NCI-H146 treated with DMSO at 0.1 percent for 48 hours (cell line): ENCODE results near the gene USP2.

ENCODE experiments used
- DNase-seq: peaks from one replicate; lab custom pipeline; 2025; ENCODE audit not compliant: unreplicated experiment; lab: John Stamatoyannopoulos, UW

Gene USP2

DNA sequence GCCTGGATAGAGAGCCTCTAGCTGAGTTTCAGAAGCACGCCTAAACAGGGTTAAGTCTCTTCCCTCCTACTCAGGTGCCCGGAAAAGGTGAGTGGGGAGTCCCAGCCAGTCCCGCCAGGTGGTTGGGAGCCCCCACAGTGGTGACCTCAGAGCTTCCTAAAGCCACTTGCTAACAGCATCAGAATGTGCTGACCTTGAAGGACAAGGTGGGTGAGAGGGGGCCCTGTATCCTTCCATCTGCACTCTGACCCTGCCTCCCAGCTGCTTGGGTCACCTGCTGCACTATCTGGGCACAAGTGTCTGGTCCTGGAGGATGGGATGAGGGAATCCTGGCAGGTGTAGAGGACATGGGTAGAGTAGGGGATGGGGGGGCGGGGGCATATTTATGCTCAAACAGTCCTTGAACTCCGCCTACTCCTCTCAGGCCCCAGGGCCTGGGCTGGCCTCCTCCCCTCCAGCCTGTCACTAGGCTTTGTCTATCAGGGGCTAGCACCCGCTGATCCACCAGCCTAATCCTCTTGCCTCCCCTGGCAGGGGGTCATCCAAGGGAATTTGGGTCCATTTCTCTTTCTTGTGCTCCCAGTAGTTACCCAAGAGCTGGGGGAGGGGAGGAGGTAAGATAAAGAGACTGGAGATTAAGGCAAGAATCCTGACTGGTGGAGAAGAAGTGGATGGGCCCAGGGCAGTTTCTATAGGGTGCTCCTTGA, 3.4 kb downstream of the USP2 start:
- no peak for DNase-seq

DNA sequence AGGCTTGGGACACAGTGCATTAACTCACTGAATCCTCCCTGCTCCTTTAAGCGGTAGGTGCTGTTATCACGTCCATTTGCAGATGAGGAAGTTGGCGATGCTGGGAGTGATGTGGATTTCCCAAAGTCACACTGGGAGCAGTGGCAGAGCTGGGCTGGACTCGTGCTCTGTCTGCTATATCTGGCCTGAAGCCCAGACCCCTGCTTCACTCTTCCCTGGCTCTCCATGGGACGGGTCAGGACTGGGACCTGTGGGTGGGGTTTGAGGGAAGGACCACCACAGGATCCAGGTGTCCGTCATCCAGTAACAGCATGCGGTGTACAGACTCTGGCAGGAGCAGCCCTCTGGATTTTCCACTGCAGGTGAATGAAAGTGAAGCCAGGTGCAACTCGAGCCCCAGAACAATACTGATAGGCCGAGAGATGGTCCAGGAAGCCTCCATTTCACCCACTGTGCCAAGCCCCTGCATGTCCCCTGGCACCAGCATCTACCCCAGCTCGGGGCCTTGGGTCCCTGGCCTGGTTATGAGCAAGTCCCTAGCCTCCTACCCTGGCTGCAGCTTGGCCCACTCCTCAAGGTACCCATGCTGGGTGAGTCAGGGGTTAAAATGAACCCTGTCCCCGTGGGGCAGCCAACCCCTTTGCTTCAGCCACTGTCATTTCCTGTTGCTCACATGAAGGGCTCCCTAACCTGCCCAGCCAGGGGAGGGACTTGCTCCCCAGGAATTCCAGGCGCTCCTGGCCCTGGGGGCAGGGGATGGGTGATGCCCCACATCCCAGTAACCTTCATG, 4.2 kb downstream of the USP2 start:
- no peak for DNase-seq

DNA sequence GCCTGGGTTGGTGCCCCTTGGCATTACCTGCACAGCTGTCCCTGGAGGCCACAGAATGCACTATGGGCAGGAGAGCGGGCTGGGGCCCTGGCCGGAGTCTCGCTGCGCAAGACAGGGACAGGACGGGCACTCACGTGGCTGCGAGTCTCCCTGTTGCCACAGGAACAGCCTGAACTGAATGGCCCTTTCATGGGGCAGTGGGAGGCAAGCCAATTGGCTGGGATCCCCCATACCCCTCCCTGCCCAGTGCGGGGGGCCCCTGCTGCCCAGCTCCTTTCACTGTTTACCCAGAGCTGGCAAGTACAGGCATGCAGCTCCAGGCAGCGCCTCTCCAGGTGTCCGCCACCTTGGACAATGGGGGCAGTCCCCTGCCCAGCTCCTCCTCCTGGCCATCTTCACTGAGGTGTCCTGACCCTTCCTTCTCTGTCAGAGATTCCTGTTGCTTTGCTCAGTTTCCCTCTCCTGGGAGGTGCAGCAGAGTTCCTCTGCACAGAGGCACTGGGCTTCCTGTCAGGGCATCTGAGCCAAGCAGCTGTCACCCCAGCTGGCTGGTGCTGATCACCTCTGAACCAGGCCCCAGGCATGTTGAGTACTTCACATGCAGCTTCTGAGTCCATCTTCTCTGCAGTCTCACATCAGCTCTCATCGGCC, 5.2 kb downstream of the USP2 start:
- peak; percentile 94 for DNase-seq

DNA sequence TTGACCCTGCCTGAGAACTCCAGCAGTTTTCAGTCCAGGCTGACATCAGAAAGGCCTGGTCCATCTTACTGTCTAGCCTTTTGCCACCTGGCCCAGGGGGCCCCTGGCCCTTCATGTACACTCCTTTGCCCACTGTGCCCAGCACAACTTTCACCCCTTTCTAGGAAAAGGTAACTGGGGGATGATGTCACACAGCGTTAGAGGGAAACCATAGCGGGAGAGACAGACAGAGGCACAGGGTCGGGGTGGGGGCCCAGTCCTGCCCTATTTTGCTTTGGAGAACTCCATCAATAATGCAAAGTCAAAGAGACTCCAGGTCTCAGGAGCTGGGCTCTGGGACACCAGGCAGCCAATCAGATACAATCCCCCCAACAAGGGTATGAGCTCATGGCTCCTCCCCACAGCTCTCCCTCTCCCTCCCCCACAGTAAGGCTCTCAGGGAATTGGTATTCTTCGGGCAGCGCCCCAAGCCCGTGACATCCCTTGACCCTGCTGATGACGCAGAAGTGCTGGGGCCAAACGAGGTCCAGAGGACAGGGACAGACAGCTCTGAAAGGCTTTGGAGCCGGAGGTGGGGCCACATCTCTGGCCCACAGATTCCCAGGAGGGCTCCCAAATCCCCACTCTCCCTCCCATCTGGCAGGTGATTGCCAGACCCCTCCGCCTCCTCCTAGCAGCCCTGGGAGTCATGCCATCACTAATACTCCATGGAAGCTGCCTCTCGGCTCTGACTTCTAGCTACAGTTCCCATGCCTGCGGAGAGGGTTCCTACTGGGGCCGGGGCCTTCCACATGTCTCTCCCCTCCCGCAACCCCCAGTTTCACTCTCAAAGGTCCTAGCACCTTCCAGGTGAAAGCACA, 5.9 kb downstream of the USP2 start:
- no peak for DNase-seq

DNA sequence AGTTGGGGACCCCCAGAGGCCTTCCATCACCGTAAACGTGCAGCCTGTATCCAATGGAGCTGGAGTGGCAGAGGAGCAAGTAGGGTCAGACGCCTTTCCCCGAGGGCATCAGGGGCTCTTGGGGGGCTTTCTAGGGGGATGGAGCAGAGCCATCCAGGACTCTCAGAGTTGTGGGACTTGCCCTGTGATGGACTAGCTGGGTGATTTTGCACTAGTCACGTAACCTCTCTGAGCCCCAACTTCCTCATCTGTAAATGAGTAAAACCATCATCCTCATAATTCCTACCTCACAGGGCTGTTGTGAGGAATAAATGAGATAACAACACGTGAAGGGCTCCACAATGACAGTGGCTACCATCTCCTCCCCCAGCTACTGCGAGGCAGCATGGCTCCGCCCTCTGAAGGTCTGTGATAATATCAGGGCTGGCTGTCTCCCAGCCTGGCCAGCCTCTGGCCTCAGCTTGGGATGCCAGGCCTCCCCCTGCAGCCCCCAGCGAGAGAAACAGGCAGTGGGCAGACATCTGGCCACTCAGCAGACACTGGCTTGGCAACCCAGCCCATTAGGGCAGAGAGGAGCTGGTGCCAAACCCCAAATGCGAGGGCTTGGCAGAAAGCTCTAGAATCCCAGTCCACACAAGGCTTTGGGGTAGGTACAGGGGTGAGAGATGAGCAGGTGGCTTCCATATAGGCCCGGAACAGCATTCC, 6.7 kb downstream of the USP2 start:
- no peak for DNase-seq

DNA sequence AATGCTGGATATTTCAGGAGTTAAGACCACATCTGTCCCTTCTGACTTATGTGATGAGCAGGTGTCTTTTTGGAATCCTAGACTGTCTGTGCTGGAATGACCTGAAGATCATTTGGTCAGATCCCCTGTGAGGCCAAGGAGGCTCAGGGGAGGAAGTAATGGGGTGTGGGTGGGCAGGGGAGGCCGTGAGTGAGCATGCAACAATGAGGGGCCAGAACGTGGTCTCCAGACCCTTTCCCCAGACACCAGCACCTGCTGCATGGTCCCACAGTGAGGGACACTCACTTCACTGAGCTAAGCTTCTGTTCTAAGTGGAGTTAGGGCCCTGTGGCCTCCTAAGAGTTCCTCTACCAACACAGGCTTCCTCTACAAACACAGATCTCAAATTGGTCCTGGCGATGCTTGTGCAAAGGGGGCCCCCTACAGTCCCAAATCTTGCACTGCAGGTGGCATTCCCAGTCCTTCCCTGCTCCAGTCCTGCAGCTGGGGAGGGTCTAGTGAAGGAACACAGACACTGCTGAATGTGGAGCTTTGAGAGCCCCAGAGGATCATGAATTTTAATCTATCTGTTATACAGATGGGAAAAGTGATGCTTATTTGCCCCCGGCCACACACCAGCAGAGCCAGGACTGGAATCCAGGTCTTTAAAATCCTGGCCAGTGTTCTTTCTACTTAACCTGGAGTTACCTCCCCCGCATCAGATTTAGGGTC, 7.4 kb downstream of the USP2 start:
- peak; percentile 72 for DNase-seq

DNA sequence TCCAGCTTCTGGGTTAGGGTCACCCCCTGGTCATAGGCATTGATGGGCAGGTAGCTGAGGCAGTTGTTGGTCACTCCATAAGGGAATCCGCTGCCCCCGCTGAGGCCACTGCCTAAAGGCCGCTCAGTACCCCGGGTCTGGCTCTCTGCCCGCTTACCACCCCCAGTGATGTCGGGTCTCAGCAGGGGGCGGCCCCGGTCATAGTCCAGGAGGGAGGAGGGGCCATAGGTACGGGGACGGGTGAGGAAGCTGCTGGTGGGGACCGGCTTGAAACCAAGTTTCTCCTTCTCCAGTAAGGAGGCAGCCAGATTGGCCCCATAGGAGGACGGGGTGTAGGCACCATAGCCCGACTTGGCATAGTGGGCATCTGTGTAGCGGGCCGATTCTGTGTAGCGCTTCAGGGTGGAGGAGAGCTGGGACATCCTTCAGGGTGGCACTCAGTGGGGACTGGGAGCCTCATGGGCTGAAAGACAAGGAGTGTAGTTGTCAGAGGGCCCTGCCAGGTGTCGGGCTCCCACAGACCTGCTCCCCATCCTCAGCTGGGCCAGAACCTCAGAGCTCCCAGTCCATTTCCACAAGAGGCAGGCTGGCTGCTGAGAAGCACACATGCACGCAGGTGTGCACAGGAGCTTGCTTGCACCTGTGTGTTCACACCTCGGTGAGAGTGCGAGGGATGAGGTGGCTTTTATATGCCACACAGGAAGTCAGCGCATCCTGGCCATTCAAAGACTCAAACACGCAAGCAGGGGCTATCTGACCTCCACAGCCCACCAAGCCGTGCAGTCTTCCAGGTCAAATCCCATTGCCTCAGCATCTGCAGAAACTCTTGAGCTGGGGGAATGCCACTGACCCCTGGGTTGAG, 8.2 kb downstream of the USP2 start:
- DNase-seq, result no peak

DNA sequence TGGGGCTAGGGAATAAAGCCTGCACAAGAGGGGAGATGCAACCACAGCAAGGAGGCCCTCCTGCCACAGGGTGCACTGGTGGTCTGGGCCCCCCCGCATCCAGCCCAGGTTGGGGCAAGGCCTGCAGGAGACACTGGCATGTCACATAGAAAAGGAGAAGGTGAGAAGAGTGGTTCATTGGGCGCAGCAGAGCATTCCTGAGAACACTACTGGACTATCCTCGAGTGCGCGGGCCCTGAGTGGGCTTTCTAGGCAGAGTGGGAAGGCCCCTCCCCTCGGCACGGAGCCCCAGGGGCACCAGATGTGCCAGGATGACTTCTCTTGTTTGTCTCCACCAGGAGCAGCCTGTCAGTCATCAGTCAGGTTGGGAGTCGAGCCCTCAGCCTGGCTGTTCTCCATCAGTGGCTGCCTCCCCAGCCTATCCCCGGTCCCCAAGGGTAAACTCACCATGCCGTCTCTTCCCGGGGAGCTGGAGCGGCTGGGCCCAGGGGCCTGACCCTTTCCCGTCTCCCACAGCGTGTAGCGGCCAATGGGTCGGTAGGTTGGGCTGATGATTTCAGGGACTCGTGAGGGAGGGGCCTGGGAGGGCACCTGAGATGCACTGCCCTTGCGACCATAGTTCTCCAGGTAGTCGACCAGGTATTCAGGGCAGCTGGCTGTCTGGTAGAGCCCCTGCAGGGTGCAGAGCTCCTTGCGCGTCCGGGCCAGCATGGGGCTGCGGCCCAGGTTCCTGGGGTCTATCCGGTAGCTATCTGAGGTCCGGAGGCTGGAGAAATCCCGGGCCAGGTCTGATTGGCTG, 9.0 kb downstream of the USP2 start:
- DNase-seq, result no peak

GRCh38 chr11:119371778-119372182, 9.7 kb downstream of the USP2 start:
- no peak for DNase-seq

DNA sequence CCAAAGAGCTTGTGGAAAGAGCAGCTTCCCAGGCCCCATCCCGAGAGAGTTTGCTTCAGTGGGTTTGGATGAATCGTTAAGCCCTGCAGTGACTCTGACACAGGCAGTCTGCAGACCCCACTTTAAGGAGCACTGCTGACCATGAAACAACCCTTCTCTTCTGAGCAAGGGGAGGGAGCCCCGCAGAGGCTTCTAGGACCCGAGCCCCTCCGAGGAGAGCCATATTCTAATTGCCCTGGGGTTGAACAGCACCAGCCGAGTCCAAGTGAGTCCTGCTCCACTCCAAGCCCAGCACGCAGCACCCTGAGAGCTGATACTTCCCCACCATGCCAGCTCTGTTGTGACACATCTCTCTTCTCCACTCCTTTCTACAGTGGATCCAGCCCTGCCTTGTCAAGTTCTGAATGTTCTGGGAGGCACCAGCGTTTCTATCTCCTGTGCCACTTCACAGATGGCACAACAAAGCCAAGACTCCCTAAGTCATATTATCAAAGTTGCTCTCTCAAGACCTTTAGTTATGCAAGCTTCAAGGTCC, 10.4 kb downstream of the USP2 start:
- no peak for DNase-seq

DNA sequence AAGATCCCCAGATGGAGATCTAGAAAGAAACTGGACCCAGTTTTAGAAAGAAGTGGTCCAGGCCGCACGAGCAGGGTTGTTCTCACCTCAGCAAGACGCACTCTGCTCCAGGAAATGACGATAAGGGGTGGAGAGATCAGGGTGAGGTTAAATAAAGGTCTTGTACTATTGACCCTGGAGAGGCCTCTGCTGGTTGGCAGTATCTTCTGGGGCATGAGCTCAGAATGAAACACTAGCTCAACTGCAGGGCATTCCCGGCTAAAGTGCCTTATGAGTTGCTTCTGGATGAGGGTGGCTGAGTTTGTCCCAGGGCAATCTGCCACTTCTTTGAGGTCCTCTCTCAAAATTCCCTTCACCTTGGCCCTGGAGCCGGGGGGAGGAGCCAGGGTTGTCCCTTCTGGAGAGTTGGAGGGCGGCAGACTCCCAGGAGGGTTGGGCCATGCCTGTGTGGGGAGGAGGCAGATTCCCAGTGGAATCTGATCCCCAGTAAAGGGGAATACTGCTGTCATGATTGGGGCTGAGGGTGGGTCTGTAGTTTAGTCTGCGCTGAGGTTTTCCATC, 10.9 kb downstream of the USP2 start:
- no peak for DNase-seq

DNA sequence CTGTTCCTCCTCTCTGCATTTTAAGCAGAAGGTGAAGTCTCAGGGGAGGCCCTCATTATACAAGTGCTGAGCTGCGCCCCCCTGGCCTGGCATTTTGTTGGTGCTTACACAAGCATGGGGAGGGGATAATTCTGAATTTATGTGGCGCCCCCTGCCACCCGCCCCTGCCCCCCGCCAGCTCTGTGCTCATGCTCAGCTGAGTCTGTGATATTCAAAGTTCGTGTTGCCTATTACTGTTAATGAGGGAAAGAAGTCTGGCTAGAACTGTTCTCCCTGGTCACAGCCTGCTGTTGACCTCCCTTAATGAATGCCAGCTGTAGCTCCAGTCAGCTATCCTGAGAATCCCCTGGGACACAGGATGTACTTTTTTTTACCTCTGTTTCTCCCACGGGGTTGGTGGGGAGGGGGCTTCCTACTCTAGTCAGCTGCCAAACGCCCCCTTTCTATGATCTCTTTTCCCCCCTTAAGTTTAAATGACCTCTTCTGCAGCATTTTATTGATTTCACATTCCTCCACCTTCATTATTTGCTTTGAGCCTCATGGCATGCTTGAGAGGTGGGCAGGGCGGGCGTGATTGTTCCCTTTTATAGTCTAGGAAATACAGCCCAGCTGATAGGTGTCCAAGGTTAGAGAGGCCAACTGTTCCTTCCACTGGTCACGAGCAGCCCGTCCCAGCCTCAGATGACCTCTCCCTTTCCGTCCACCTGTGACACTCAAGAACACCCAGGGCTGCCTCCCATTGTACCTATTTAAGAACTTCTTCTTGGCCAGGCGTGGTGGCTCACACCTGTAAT, 12.2 kb downstream of the USP2 start:
- no peak for DNase-seq

GRCh38 chr11:119368121-119369034, 13.1 kb downstream of the USP2 start:
- DNase-seq, result no peak

DNA sequence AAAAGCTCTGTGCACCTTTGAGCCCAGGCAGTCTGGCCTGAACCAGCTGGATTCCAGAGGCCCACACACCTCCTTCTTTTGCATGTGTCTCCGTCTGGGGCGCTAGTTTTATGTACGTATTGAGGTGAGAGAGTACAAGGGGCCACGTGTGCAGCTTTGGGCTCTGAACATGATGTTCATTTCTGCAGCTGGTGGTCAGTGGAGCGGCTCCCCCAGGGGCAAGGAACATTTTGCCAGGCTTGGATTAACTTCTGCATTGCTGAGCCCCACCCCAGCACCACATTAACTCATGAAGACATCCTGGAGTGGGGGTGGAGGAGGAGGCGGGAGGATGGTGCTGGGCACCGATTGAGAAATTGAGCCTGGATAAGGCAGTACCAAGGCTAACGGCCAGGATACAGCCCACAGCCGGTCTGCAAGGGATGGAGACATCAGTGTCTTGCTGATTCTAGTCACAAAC, 13.8 kb downstream of the USP2 start:
- DNase-seq, result no peak
